H1 (cell line): ENCODE data around the gene OR8D2. TPM values are rescaled to one million over a fixed set of nuclear protein-coding genes. Genes with fewer than 3 reads are reported as not detected.

Source experiments
- CTCF ChIA-PET: fragments of 300-600 bp; sonication (Branson Sonifier 250); formaldehyde crosslinking; loops from one replicate; lab custom pipeline; 2021; ENCODE audit not compliant: partially characterized antibody; lab: Charles Lee
- POLR2A ChIA-PET: fragments of 300-600 bp; sonication (Branson Sonifier 250); formaldehyde crosslinking; loops from one replicate; lab custom pipeline; 2021; ENCODE audit warnings: inconsistent platforms; ENCODE audit not compliant: partially characterized antibody; lab: Charles Lee
- DNase-seq, 2 experiments: peaks; one replicate each; pipeline versions ENCODE4 v3.0.0 to v3.0.0-alpha.2; 2010 to 2022; ENCODE audit warnings: low spot score in 2 of 2, low read depth in 1 of 2, mixed read lengths in 1 of 2
- FAIRE-seq: peaks from 2 replicates; lab custom pipeline; 2011; peaks lifted over from hg19 to GRCh38; lab: Jason Lieb, UNC
- H2AFZ ChIP-seq: 2 replicates; pipeline ENCODE4 v1.8.1; 2012; ENCODE audit warnings: low read length, inconsistent platforms
- H2AK5ac ChIP-seq: 2 replicates; pipeline ENCODE4 v1.6.1; 2013; ENCODE audit warnings: low read depth, low read length
- H2BK120ac ChIP-seq: replicated peaks from 2 replicates; pipeline ENCODE3; 2013; ENCODE audit warnings: low read depth, low read length, inconsistent platforms
- H2BK12ac ChIP-seq: 2 replicates; pipeline ENCODE4 v1.6.1; 2013; ENCODE audit warnings: low read depth, low read length
- H2BK15ac ChIP-seq: 2 replicates; pipeline ENCODE4 v1.6.1; 2013; ENCODE audit warnings: low read length
- H2BK20ac ChIP-seq: 2 replicates; pipeline ENCODE4 v1.6.1; 2013; ENCODE audit warnings: low read length
- H2BK5ac ChIP-seq: 2 replicates; pipeline ENCODE4 v1.6.1; 2013; ENCODE audit warnings: low read depth, low read length
- H3K14ac ChIP-seq: 2 replicates; pipeline ENCODE4 v1.6.1; 2013; ENCODE audit warnings: inconsistent platforms; ENCODE audit not compliant: insufficient read length
- H3K18ac ChIP-seq: 2 replicates; pipeline ENCODE4 v1.6.1; 2013; ENCODE audit warnings: low read length; ENCODE audit errors: extremely low read depth
- H3K23ac ChIP-seq: 2 replicates; pipeline ENCODE4 v1.6.1; 2013; ENCODE audit warnings: inconsistent platforms; ENCODE audit not compliant: insufficient read length
- H3K23me2 ChIP-seq: 2 replicates; pipeline ENCODE4 v1.6.1; 2013; ENCODE audit warnings: low read depth, low read length
- H3K27ac ChIP-seq: 2 replicates; pipeline ENCODE4 v1.6.1; 2011; ENCODE audit warnings: low read depth, low read length, inconsistent platforms
- H3K27me3 ChIP-seq, 4 experiments: replicated peaks in 1 of 4; 1 replicate in 1 of 4; 2 replicates in 3 of 4; pipeline versions ENCODE4 v1.6.1 to v1.8.1; 2011 to 2013; ENCODE audit warnings: low read length in 3 of 4, mild to moderate bottlenecking in 3 of 4, inconsistent platforms in 2 of 4, mixed read lengths in 2 of 4, moderate library complexity in 1 of 4; ENCODE audit not compliant: control insufficient read depth in 3 of 4, insufficient read depth in 3 of 4; ENCODE audit errors: extremely low read depth in 1 of 4
- H3K36me3 ChIP-seq, 4 experiments: 2 replicates each; pipeline versions ENCODE4 v1.6.1 to v1.8.1; 2011 to 2013; ENCODE audit warnings: mild to moderate bottlenecking in 4 of 4, low read length in 3 of 4, moderate library complexity in 2 of 4, control low read depth in 1 of 4, inconsistent platforms in 1 of 4; ENCODE audit not compliant: insufficient read depth in 4 of 4, control insufficient read depth in 2 of 4
- H3K4ac ChIP-seq: replicated peaks from 2 replicates; pipeline ENCODE3; 2013; ENCODE audit warnings: low read length, low read depth, mixed read lengths, inconsistent platforms; ENCODE audit not compliant: insufficient read length
- H3K4me1 ChIP-seq, 4 experiments: replicated peaks in 1 of 4; 1 replicate in 1 of 4; 2 replicates in 3 of 4; pipeline versions ENCODE4 v1.6.1 to v1.8.1; 2011 to 2013; ENCODE audit warnings: low read length in 3 of 4, inconsistent platforms in 2 of 4, mixed read lengths in 1 of 4; ENCODE audit not compliant: insufficient read depth in 4 of 4, control insufficient read depth in 3 of 4
- H3K4me2 ChIP-seq, 2 experiments: 2 replicates each; pipeline versions ENCODE4 v1.6.1 to v1.8.1; 2011 to 2013; ENCODE audit warnings: low read depth in 2 of 2, low read length in 2 of 2, control low read depth in 1 of 2, inconsistent platforms in 1 of 2, mild to moderate bottlenecking in 1 of 2; ENCODE audit not compliant: insufficient read depth in 1 of 2
- H3K4me3 ChIP-seq, 4 experiments: fragments of 200-600, 300-600 bp in 1 of 4; sonication (generic), shearing (Covaris generic), sonication (Bioruptor Twin) in 1 of 4; 2 replicates each; pipeline versions ENCODE4 v1.5.1 to v1.8.1; 2011 to 2016; ENCODE audit warnings: low read length in 4 of 4, low read depth in 3 of 4, control low read depth in 2 of 4, inconsistent platforms in 2 of 4, mild to moderate bottlenecking in 2 of 4, mixed read lengths in 1 of 4, moderate library complexity in 1 of 4; ENCODE audit not compliant: insufficient read depth in 2 of 4; ENCODE audit errors: extremely low read depth in 1 of 4
- H3K56ac ChIP-seq: replicated peaks from 2 replicates; pipeline ENCODE3; 2013; ENCODE audit warnings: low read depth, mild to moderate bottlenecking, mixed read lengths, low read length, inconsistent platforms; ENCODE audit not compliant: insufficient read length
- H3K79me1 ChIP-seq: 2 replicates; pipeline ENCODE4 v1.6.1; 2013; ENCODE audit warnings: low read depth, low read length, control low read depth
- H3K79me2 ChIP-seq, 2 experiments: 2 replicates each; pipeline versions ENCODE4 v1.6.1 to v1.8.1; 2012 to 2013; ENCODE audit warnings: low read length in 2 of 2, mild to moderate bottlenecking in 2 of 2, inconsistent platforms in 1 of 2; ENCODE audit not compliant: insufficient read depth in 2 of 2, control insufficient read depth in 1 of 2
- H3K9ac ChIP-seq, 4 experiments: replicated peaks in 1 of 4; 1 replicate in 1 of 4; 2 replicates in 3 of 4; pipeline versions ENCODE4 v1.6.1 to v1.8.1; 2011 to 2013; ENCODE audit warnings: low read depth in 3 of 4, low read length in 3 of 4, control low read depth in 2 of 4, mild to moderate bottlenecking in 2 of 4, moderate library complexity in 2 of 4, inconsistent platforms in 1 of 4; ENCODE audit errors: extremely low read depth in 1 of 4
- H3K9me3 ChIP-seq, 2 experiments: 2 replicates each; pipeline versions ENCODE4 v1.6.1 to v1.8.1; 2012 to 2013; ENCODE audit warnings: mild to moderate bottlenecking in 2 of 2, moderate library complexity in 2 of 2, control low read depth in 1 of 2, inconsistent platforms in 1 of 2, low read depth in 1 of 2, low read length in 1 of 2, mixed read lengths in 1 of 2; ENCODE audit not compliant: insufficient read depth in 2 of 2
- H4K20me1 ChIP-seq, 2 experiments: replicated peaks in 1 of 2; 2 replicates each; pipeline versions ENCODE3 to v1.8.1; 2011 to 2013; ENCODE audit warnings: inconsistent platforms in 2 of 2, low read length in 2 of 2, mild to moderate bottlenecking in 1 of 2; ENCODE audit not compliant: insufficient read depth in 2 of 2, control insufficient read depth in 1 of 2
- H4K5ac ChIP-seq: 2 replicates; pipeline ENCODE4 v1.6.1; 2013; ENCODE audit warnings: low read length, low read depth, mixed read lengths, inconsistent platforms; ENCODE audit not compliant: insufficient read length
- H4K8ac ChIP-seq: 2 replicates; pipeline ENCODE4 v1.8.0; 2013; ENCODE audit warnings: mild to moderate bottlenecking, moderate library complexity, low read length, inconsistent platforms; ENCODE audit not compliant: insufficient read depth; ENCODE audit errors: extremely low read depth
- H4K91ac ChIP-seq: replicated peaks from 2 replicates; pipeline ENCODE3; 2013; ENCODE audit warnings: low read length, mixed read lengths, inconsistent platforms; ENCODE audit not compliant: insufficient read length
- BCL11A ChIP-seq, 2 experiments: IDR thresholded peaks; one replicate each; pipeline ENCODE4 v1.6.1; 2011; ENCODE audit warnings: low read depth in 2 of 2, low read length in 2 of 2, mild to moderate bottlenecking in 2 of 2
- JUN ChIP-seq: IDR thresholded peaks from 2 replicates; pipeline ENCODE4 v1.6.1; 2011; ENCODE audit warnings: low read depth, mild to moderate bottlenecking, improper control_type of control experiment, low read length
- MAFK ChIP-seq: IDR thresholded peaks from 2 replicates; pipeline ENCODE4 v1.6.1; 2012; ENCODE audit warnings: low read depth, mild to moderate bottlenecking, improper control_type of control experiment, low read length
- POLR2AphosphoS5 ChIP-seq: IDR thresholded peaks from 2 replicates; pipeline ENCODE4 v1.6.1; 2011; ENCODE audit warnings: low read depth, low read length
- SIN3A ChIP-seq, 2 experiments: IDR thresholded peaks in 1 of 2; conservative IDR thresholded peaks in 1 of 2; 2 replicates each; pipeline ENCODE4 v1.6.1; 2011 to 2012; ENCODE audit warnings: low read length in 2 of 2, improper control_type of control experiment in 1 of 2, low read depth in 1 of 2, mild to moderate bottlenecking in 1 of 2
- SP4 ChIP-seq: IDR thresholded peaks from 2 replicates; pipeline ENCODE4 v1.6.1; 2012; ENCODE audit warnings: low read length, inconsistent platforms
- TAF7 ChIP-seq: optimal IDR thresholded peaks from 2 replicates; pipeline ENCODE3; 2011; ENCODE audit warnings: low read depth, mild to moderate bottlenecking, inconsistent platforms, low read length, moderate library complexity, borderline replicate concordance
- polyA plus RNA-seq, 7 experiments: library from polyadenylated mRNA; depleted of rRNA in 3 of 7; stranded (reverse) in 5 of 7; unstranded in 2 of 7; fragments of >200 nt in 5 of 7; fragments of 200-250 nt in 2 of 7; gene quantifications; 1 replicate in 5 of 7; 2 replicates in 1 of 7; 4 replicates in 1 of 7; pipeline versions ENCODE4 v1.2.1 to v1.2.3, GENCODE V29; 2011 to 2013; ENCODE audit warnings: missing spikeins in 2 of 7, mixed read lengths in 2 of 7
- total RNA-seq: library from RNA; stranded (reverse); fragmentation: NEBNext Ultra II Directional; extraction: Animal tissue kit (Norgen Biotek cat#: 25700); gene quantifications from 2 replicates; pipeline ENCODE4 v1.2.1, GENCODE V29; 2021
- TF ChIP-seq, protein P1 (sequence below): IDR thresholded peaks from 2 replicates; pipeline ENCODE4 v1.6.1; 2011; ENCODE audit warnings: low read length, improper control_type of control experiment

OR8D2 gene
- total and polyA plus RNA-seq, 2 of the 8 experiments (the other 6 are each of a cell fraction or from before 2014, with no cell fraction given), result not detected

DNA sequence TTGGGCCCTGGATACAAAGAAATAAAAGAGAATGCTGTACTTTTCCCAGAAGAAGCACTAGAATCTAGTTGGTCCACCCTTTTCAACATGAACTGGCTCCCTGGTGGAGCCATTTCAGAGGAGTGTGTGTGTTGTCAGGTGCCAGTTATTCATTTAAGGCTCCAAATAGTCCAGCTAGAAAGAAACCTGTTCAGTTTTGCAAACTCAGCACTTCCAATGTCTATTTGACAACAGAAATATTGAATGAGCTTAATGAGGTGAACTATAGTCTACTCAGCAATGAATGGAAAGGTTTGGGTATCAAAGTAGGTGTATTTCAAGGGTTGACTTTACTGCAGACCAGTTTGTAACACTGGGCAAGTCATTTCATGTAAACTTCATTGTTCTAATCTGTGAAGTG, 8.3 kb downstream of the OR8D2 start:
- Histone ChIP-seq H2BK20ac (no peak overlapping the region), H3K23me2 (no peaks in the 10 kb centered on the region; the same call in 1 of the 2 replicates), H3K36me3 (no peaks in the 10 kb centered on the region), H4K8ac (no peak overlapping the region), H3K23ac (no peak overlapping the region), H3K14ac (no peak overlapping the region), H3K56ac (no peak overlapping the region), H3K4me3 (no peak overlapping the region), H2AK5ac (no peak overlapping the region), H2BK15ac (no peak overlapping the region), H3K18ac (no peak overlapping the region), H4K20me1 (no peaks in the 10 kb centered on the region), H3K4ac (no peak overlapping the region), H3K4me2 (no peak overlapping the region), H2BK120ac (no peak overlapping the region), H3K79me1 (no peaks in the 10 kb centered on the region), H2BK12ac (no peak overlapping the region), H4K5ac (no peak overlapping the region), H2BK5ac (no peak overlapping the region), H3K4me1 (no peaks in the 10 kb centered on the region), H4K91ac (no peak overlapping the region), H2AFZ (no peak overlapping the region), H3K27ac (no peak overlapping the region), H3K79me2 (no peaks in the 10 kb centered on the region), H3K27me3 (no peaks in the 10 kb centered on the region), H3K9me3 (no peaks in the 10 kb centered on the region), H3K9ac (no peak overlapping the region)
- TF ChIP-seq JUN (no peak), SIN3A (conservative IDR thresholded peaks at IDR 0.05 in 1 of 2, IDR thresholded peaks at IDR 0.05 in 1 of 2; ENCODE audit: low read depth in 1 of 2, low read length in 2 of 2) (no peak), SP4 (no peak), MAFK (peak; percentile 57; the same call in 1 of the 2 replicates), POLR2AphosphoS5 (no peak), TAF7 (no peak), BCL11A (IDR thresholded peaks at IDR 0.05; ENCODE audit: low read depth in 2 of 2, low read length in 2 of 2) (no peak)
- TF ChIP-seq, protein P1, sequence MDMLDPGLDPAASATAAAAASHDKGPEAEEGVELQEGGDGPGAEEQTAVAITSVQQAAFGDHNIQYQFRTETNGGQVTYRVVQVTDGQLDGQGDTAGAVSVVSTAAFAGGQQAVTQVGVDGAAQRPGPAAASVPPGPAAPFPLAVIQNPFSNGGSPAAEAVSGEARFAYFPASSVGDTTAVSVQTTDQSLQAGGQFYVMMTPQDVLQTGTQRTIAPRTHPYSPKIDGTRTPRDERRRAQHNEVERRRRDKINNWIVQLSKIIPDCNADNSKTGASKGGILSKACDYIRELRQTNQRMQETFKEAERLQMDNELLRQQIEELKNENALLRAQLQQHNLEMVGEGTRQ, result no peak
- FAIRE-seq (no peak), DNase-seq (no peak)
- ChIA-PET POLR2A (no interaction called here), CTCF (no interaction called here)
